IMR-90 (cell line): ENCODE data around the gene FAF1. TPM values are rescaled to one million over a fixed set of nuclear protein-coding genes. Genes with fewer than 3 reads are reported as not detected.

ENCODE experiments used
- ATAC-seq: fragments of 200-7000 bp; cut with Tn5 transposase; 2 replicates; pipeline ENCODE4 v1.9.1; 2020; ENCODE audit warnings: low read depth, mild to moderate bottlenecking, moderate library complexity
- BruUV-seq: library from RNA; stranded (reverse); fragments of 400-500 nt; replicated peaks from 2 replicates; lab custom pipeline; 2021; lab: Mats Ljungman, UMichigan
- CTCF ChIA-PET: fragments of 300-600 bp; formaldehyde crosslinking; extraction: SDS; loops from one replicate; lab custom pipeline; 2021; ENCODE audit warnings: antibody characterized with exemption; lab: Yijun Ruan, JAX
- POLR2A ChIA-PET: fragments of 300-600 bp; sonication (Branson Sonifier 250); formaldehyde crosslinking; loops from one replicate; lab custom pipeline; 2022; ENCODE audit warnings: antibody characterized with exemption; ENCODE audit not compliant: unreplicated experiment; lab: Charles Lee
- DNase-seq: peaks from one replicate; pipeline ENCODE4 v3.0.0; 2013
- H2AFZ ChIP-seq: replicated peaks from 2 replicates; pipeline ENCODE3; 2013; ENCODE audit warnings: low read length, mild to moderate bottlenecking; ENCODE audit not compliant: poor library complexity
- H2AK5ac ChIP-seq: 2 replicates; pipeline ENCODE4 v1.6.1; 2013; ENCODE audit warnings: low read depth, low read length, inconsistent platforms
- H2AK9ac ChIP-seq: replicated peaks from 2 replicates; pipeline ENCODE3; 2013; ENCODE audit warnings: mild to moderate bottlenecking, low read depth, low read length, moderate library complexity; ENCODE audit not compliant: poor library complexity
- H2BK120ac ChIP-seq: 2 replicates; pipeline ENCODE4 v1.6.1; 2013; ENCODE audit warnings: low read depth, low read length, inconsistent platforms
- H2BK15ac ChIP-seq: 3 replicates; pipeline ENCODE4 v1.6.1; 2013; ENCODE audit warnings: low read depth, low read length, inconsistent platforms
- H2BK20ac ChIP-seq: 2 replicates; pipeline ENCODE4 v1.6.1; 2013; ENCODE audit warnings: low read depth, mild to moderate bottlenecking, inconsistent platforms, low read length, moderate library complexity
- H2BK5ac ChIP-seq: 2 replicates; pipeline ENCODE4 v1.6.1; 2013; ENCODE audit warnings: mild to moderate bottlenecking, low read depth, low read length, inconsistent platforms; ENCODE audit not compliant: poor library complexity, severe bottlenecking
- H3K14ac ChIP-seq: replicated peaks from 2 replicates; pipeline ENCODE4 v1.6.1; 2013; ENCODE audit warnings: low read depth, low read length, inconsistent platforms
- H3K18ac ChIP-seq: 2 replicates; pipeline ENCODE4 v1.6.1; 2013; ENCODE audit warnings: low read depth, low read length, control low read depth
- H3K23ac ChIP-seq: 2 replicates; pipeline ENCODE4 v1.6.1; 2013; ENCODE audit warnings: low read depth, low read length, inconsistent platforms
- H3K27ac ChIP-seq: 2 replicates; pipeline ENCODE4 v1.5.1; 2013; ENCODE audit warnings: mild to moderate bottlenecking, control low read depth, low read length; ENCODE audit not compliant: insufficient read depth
- H3K27me3 ChIP-seq: 2 replicates; pipeline ENCODE4 v1.6.1; 2013; ENCODE audit warnings: low read length; ENCODE audit not compliant: control insufficient read depth, insufficient read depth
- H3K36me3 ChIP-seq: 2 replicates; pipeline ENCODE4 v1.6.1; 2013; ENCODE audit warnings: low read length, mixed read lengths; ENCODE audit not compliant: control insufficient read depth, insufficient read depth
- H3K4ac ChIP-seq: 2 replicates; pipeline ENCODE4 v1.6.1; 2013; ENCODE audit warnings: low read depth, low read length, inconsistent platforms
- H3K4me1 ChIP-seq: 2 replicates; pipeline ENCODE4 v1.6.1; 2013; ENCODE audit warnings: low read length, mixed read lengths; ENCODE audit not compliant: control insufficient read depth, insufficient read depth
- H3K4me2 ChIP-seq: 2 replicates; pipeline ENCODE4 v1.6.1; 2013; ENCODE audit warnings: low read depth, mild to moderate bottlenecking, control low read depth, low read length, moderate library complexity
- H3K4me3 ChIP-seq: 2 replicates; pipeline ENCODE4 v1.5.1; 2013; ENCODE audit warnings: low read depth, mild to moderate bottlenecking, control low read depth, low read length, moderate library complexity; ENCODE audit not compliant: insufficient read depth
- H3K56ac ChIP-seq: 2 replicates; pipeline ENCODE4 v1.6.1; 2013; ENCODE audit warnings: low read length, inconsistent platforms; ENCODE audit not compliant: insufficient read depth; ENCODE audit errors: extremely low read depth
- H3K79me1 ChIP-seq, 2 experiments: 2 replicates each; pipeline ENCODE4 v1.6.1; 2013; ENCODE audit warnings: low read length in 2 of 2, inconsistent platforms in 1 of 2, low read depth in 1 of 2
- H3K9ac ChIP-seq: 2 replicates; pipeline ENCODE4 v1.6.1; 2013; ENCODE audit warnings: low read depth, low read length, control low read depth
- H3K9me1 ChIP-seq: 2 replicates; pipeline ENCODE4 v1.6.1; 2013; ENCODE audit warnings: low read length, inconsistent platforms; ENCODE audit not compliant: insufficient read depth
- H3K9me3 ChIP-seq: 2 replicates; pipeline ENCODE4 v1.6.1; 2013; ENCODE audit warnings: low read length; ENCODE audit not compliant: control insufficient read depth, insufficient read depth
- H4K20me1 ChIP-seq: 2 replicates; pipeline ENCODE4 v1.6.1; 2013; ENCODE audit warnings: low read length, inconsistent platforms; ENCODE audit not compliant: insufficient read depth
- H4K5ac ChIP-seq: 2 replicates; pipeline ENCODE4 v1.6.1; 2013; ENCODE audit warnings: mild to moderate bottlenecking, low read depth, low read length, control low read depth
- H4K8ac ChIP-seq, 2 experiments: 2 replicates each; pipeline ENCODE4 v1.6.1; 2013; ENCODE audit warnings: low read depth in 2 of 2, low read length in 2 of 2, control low read depth in 1 of 2, inconsistent platforms in 1 of 2
- H4K91ac ChIP-seq: 2 replicates; pipeline ENCODE4 v1.6.1; 2013; ENCODE audit warnings: low read depth, low read length, inconsistent platforms; ENCODE audit not compliant: insufficient read depth
- BHLHE40 ChIP-seq: fragments of 150-350 bp; IDR thresholded peaks from 2 replicates; pipeline ENCODE4 v1.6.1; 2016; ENCODE audit warnings: mild to moderate bottlenecking, low read depth, low read length
- CEBPB ChIP-seq: IDR thresholded peaks from 2 replicates; pipeline ENCODE4 v1.6.1; 2012; ENCODE audit warnings: low read depth, low read length, improper control_type of control experiment
- CHD1 ChIP-seq: IDR thresholded peaks from 2 replicates; pipeline ENCODE4 v1.6.1; 2012; ENCODE audit warnings: low read depth, low read length, improper control_type of control experiment
- FOS ChIP-seq: fragments of 150-350 bp; IDR thresholded peaks from 2 replicates; pipeline ENCODE4 v1.6.1; 2016; ENCODE audit warnings: low read depth, low read length
- MAFK ChIP-seq: IDR thresholded peaks from 2 replicates; pipeline ENCODE4 v1.6.1; 2012; ENCODE audit warnings: low read depth, low read length, improper control_type of control experiment
- MAZ ChIP-seq: IDR thresholded peaks from 2 replicates; pipeline ENCODE4 v1.6.1; 2012; ENCODE audit warnings: low read depth, mild to moderate bottlenecking, low read length, improper control_type of control experiment, moderate library complexity, borderline replicate concordance
- MXI1 ChIP-seq: IDR thresholded peaks from 2 replicates; pipeline ENCODE4 v1.6.1; 2012; ENCODE audit warnings: low read depth, mild to moderate bottlenecking, low read length, moderate library complexity, borderline replicate concordance
- NFE2L2 ChIP-seq: fragments of 150-350 bp; IDR thresholded peaks from 2 replicates; pipeline ENCODE4 v1.6.1; 2016; ENCODE audit warnings: low read depth, mild to moderate bottlenecking, low read length
- POLR2A ChIP-seq: IDR thresholded peaks from 2 replicates; pipeline ENCODE4 v1.6.1; 2012; ENCODE audit warnings: mild to moderate bottlenecking, low read depth, low read length
- RAD21 ChIP-seq: IDR thresholded peaks from 2 replicates; pipeline ENCODE4 v1.6.1; 2012; ENCODE audit warnings: low read length, improper control_type of control experiment
- RCOR1 ChIP-seq: IDR thresholded peaks from 2 replicates; pipeline ENCODE4 v1.6.1; 2012; ENCODE audit warnings: mild to moderate bottlenecking, low read length, improper control_type of control experiment; ENCODE audit not compliant: insufficient replicate concordance
- RFX5 ChIP-seq: IDR thresholded peaks from 2 replicates; pipeline ENCODE4 v1.8.0; 2012; ENCODE audit warnings: low read depth, mild to moderate bottlenecking, low read length, moderate library complexity
- SMC3 ChIP-seq: fragments of 150-350 bp; IDR thresholded peaks from 2 replicates; pipeline ENCODE4 v1.6.1; 2016; ENCODE audit warnings: low read depth, mild to moderate bottlenecking, antibody characterized with exemption, low read length, moderate library complexity
- WGBS, 2 experiments: methylation state at CpG; one replicate each; pipeline versions ENCODE4 v1.1.5 to v1.1.7; 2013; ENCODE audit warnings: missing lambda C conversion rate in 2 of 2; ENCODE audit not compliant: insufficient read length in 1 of 2; ENCODE audit errors: extremely low coverage in 2 of 2; 5-methylcytosine and 5-hydroxymethylcytosine counted together
- dilution Hi-C: fragments of 300-500 bp; cut with HindIII; formaldehyde crosslinking; loops from one replicate; pipeline ENCODE4 v1.14.3; 2018; ENCODE audit warnings: low sequenced_read_pairs; ENCODE audit not compliant: unreplicated experiment
- in situ Hi-C: fragments of 300-500 bp; cut with MboI; formaldehyde crosslinking; loops from 3 replicates; pipeline ENCODE4 v1.14.3; 2019; ENCODE audit warnings: low sequenced_read_pairs, inconsistent platforms, mixed read lengths
- intact Hi-C: fragments of 100-400 bp; cut with micrococcal nuclease; formaldehyde crosslinking; loops from 2 replicates; pipeline ENCODE4 v1.10.0; 2022
- polyA plus RNA-seq, 3 experiments: library from polyadenylated mRNA; depleted of rRNA; stranded (reverse); fragments of >200 nt; gene quantifications; 2 replicates each; pipeline ENCODE4 v1.2.3, GENCODE V29; 2012; ENCODE audit warnings: low replicate concordance in 1 of 3
- total RNA-seq: library from RNA; depleted of rRNA; stranded (reverse); fragments of >200 nt; gene quantifications from 2 replicates; pipeline ENCODE4 v1.2.3, GENCODE V29; 2012
- TF ChIP-seq, protein P1 (sequence below): fragments of 150-350 bp; IDR thresholded peaks from 2 replicates; pipeline ENCODE4 v1.6.1; 2017; ENCODE audit warnings: mild to moderate bottlenecking, antibody characterized with exemption, low read length, low read depth
- TF ChIP-seq, protein P2 (sequence below): fragments of 150-350 bp; IDR thresholded peaks from 2 replicates; pipeline ENCODE4 v1.6.1; 2016; ENCODE audit warnings: low read depth, mild to moderate bottlenecking, low read length, moderate library complexity, borderline replicate concordance
- TF ChIP-seq, protein P3 (sequence below): conservative IDR thresholded peaks from 2 replicates; pipeline ENCODE4 v1.5.1; 2012; ENCODE audit warnings: mild to moderate bottlenecking, low read depth, low read length, improper control_type of control experiment

The FAF1 gene
- total and polyA plus RNA-seq, 2 of the 4 experiments (the other 2 are of a cell fraction) = 18.8 to 72.9 TPM

- Histone ChIP-seq H3K23ac (no peak overlapping the region), H3K4me2 (no peak overlapping the region), H3K4me3 (no peak overlapping the region), H2BK20ac (no peak overlapping the region), H3K9me1 (no peaks in the 10 kb centered on the region; the same call in 1 of the 2 replicates), H3K18ac (no peak overlapping the region), H4K5ac (no peak overlapping the region), H3K56ac (no peak overlapping the region), H2AK5ac (no peak overlapping the region), H3K27ac (no peak overlapping the region), H2BK120ac (no peak overlapping the region), H4K20me1 (no peaks in the 10 kb centered on the region), H3K79me1 (no peaks in the 10 kb centered on the region), H3K14ac (no peak overlapping the region), H2BK5ac (no peak overlapping the region), H3K9me3 (no peaks in the 10 kb centered on the region), H4K8ac (no peak overlapping the region), H3K36me3 (no peaks in the 10 kb centered on the region), H3K4me1 (no peaks in the 10 kb centered on the region), H3K27me3 (no peaks in the 10 kb centered on the region), H2AFZ (no peak overlapping the region), H2AK9ac (no peak overlapping the region), H4K91ac (no peak overlapping the region), H3K4ac (no peak overlapping the region), H3K9ac (no peak overlapping the region), H2BK15ac (no peak overlapping the region)
- intact Hi-C loops = no loop called here
- ChIA-PET CTCF (no interaction called here), POLR2A (no interaction called here)
- in situ Hi-C loops = no loop called here
- DNase-seq (no peak), ATAC-seq (no peak)
- no CpG with 5 or more reads among the region's 1 CpG for WGBS, 2 experiments
- TF ChIP-seq RAD21 (no peak), CEBPB (no peak), NFE2L2 (no peak), MXI1 (no peak), SMC3 (no peak), MAFK (no peak), MAZ (no peak), FOS (no peak), BHLHE40 (no peak), CHD1 (no peak), RFX5 (no peak), RCOR1 (no peak), POLR2A (no peak)
- TF ChIP-seq, protein P1, sequence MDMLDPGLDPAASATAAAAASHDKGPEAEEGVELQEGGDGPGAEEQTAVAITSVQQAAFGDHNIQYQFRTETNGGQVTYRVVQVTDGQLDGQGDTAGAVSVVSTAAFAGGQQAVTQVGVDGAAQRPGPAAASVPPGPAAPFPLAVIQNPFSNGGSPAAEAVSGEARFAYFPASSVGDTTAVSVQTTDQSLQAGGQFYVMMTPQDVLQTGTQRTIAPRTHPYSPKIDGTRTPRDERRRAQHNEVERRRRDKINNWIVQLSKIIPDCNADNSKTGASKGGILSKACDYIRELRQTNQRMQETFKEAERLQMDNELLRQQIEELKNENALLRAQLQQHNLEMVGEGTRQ = no peak
- TF ChIP-seq, protein P2, sequence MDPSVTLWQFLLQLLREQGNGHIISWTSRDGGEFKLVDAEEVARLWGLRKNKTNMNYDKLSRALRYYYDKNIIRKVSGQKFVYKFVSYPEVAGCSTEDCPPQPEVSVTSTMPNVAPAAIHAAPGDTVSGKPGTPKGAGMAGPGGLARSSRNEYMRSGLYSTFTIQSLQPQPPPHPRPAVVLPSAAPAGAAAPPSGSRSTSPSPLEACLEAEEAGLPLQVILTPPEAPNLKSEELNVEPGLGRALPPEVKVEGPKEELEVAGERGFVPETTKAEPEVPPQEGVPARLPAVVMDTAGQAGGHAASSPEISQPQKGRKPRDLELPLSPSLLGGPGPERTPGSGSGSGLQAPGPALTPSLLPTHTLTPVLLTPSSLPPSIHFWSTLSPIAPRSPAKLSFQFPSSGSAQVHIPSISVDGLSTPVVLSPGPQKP = no peak
- TF ChIP-seq, protein P3, sequence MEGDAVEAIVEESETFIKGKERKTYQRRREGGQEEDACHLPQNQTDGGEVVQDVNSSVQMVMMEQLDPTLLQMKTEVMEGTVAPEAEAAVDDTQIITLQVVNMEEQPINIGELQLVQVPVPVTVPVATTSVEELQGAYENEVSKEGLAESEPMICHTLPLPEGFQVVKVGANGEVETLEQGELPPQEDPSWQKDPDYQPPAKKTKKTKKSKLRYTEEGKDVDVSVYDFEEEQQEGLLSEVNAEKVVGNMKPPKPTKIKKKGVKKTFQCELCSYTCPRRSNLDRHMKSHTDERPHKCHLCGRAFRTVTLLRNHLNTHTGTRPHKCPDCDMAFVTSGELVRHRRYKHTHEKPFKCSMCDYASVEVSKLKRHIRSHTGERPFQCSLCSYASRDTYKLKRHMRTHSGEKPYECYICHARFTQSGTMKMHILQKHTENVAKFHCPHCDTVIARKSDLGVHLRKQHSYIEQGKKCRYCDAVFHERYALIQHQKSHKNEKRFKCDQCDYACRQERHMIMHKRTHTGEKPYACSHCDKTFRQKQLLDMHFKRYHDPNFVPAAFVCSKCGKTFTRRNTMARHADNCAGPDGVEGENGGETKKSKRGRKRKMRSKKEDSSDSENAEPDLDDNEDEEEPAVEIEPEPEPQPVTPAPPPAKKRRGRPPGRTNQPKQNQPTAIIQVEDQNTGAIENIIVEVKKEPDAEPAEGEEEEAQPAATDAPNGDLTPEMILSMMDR = no peak
- BruUV-seq = no TSS peak
- dilution Hi-C loops = no loop called here
Observed at GRCh38 chr1:50454911-50455310, 505.2 kb downstream of the FAF1 start.
